ENCODE measurements around the gene SULT1C4. TPM values are rescaled to one million over a fixed set of nuclear protein-coding genes. Genes with fewer than 3 reads are reported as not detected.
A peak's percentile ranks its signal among the peaks of the same experiment; 100 is the strongest.
"Not testable (repeated sequence)": the region's sequence is repeated elsewhere in the genome, so short reads cannot be mapped to it uniquely, and the experiment has no call there.

The SULT1C4 gene
- total RNA-seq: 12.5 TPM

GRCh38 chr2:108377815-108378630 is at the start of gene SULT1C4:
TSS of gene SULT1C4 (plus strand) at chr2:108377954. CDS start at chr2:108378338, 384 bp downstream.
- ATAC-seq (peak; percentile 92), DNase-seq (ENCODE audit: low spot score) (peak; percentile 84)
- intact Hi-C loops (cut with DNase I): no loop called here

GRCh38 chr2:108329771-108330170 is 48.0 kb upstream of the SULT1C4 start:
- no peak for DNase-seq (ENCODE audit: low spot score)
- intact Hi-C loops (cut with DNase I): no loop called here
- no peak for ATAC-seq

GRCh38 chr2:108330979-108331378 is 46.8 kb upstream of the SULT1C4 start:
- DNase-seq (ENCODE audit: low spot score): no peak
- ATAC-seq: no peak
- intact Hi-C loops (cut with DNase I): no loop called here

GRCh38 chr2:108345951-108346350 is 31.8 kb upstream of the SULT1C4 start:
- intact Hi-C loops (cut with DNase I): no loop called here
- DNase-seq (ENCODE audit: low spot score): no peak
- no peak for ATAC-seq

GRCh38 chr2:108346827-108347226 is 30.9 kb upstream of the SULT1C4 start:
- DNase-seq (ENCODE audit: low spot score) (no peak), ATAC-seq (no peak)
- intact Hi-C loops (cut with DNase I): no loop called here

GRCh38 chr2:108347786-108348185 is 30.0 kb upstream of the SULT1C4 start:
- DNase-seq (ENCODE audit: low spot score): no peak
- intact Hi-C loops (cut with DNase I): no loop called here
- no peak for ATAC-seq

GRCh38 chr2:108348816-108349570 is 28.8 kb upstream of the SULT1C4 start:
- ATAC-seq (no peak), DNase-seq (ENCODE audit: low spot score) (no peak)
- intact Hi-C loops (cut with DNase I): no loop called here

- DNase-seq (ENCODE audit: low spot score) (no peak), ATAC-seq (no peak)
- intact Hi-C loops (cut with DNase I): no loop called here
These were observed 28.2 kb upstream of the SULT1C4 start for GRCh38 chr2:108349571-108349928.

GRCh38 chr2:108351889-108352288 is 25.9 kb upstream of the SULT1C4 start:
- DNase-seq (ENCODE audit: low spot score): no peak
- peak; percentile 81 for ATAC-seq
- intact Hi-C loops (cut with DNase I): no loop called here

GRCh38 chr2:108354136-108354535 is 23.6 kb upstream of the SULT1C4 start:
- intact Hi-C loops (cut with DNase I): no loop called here
- DNase-seq (ENCODE audit: low spot score) (no peak), ATAC-seq (no peak)

GRCh38 chr2:108355906-108356734 is 21.6 kb upstream of the SULT1C4 start:
- intact Hi-C loops (cut with DNase I): loop anchor here (5.0 kb wide), 1 partner anchor 1434 kb away; no protein-coding TSS in a partner anchor
- DNase-seq (ENCODE audit: low spot score): no peak

GRCh38 chr2:108359336-108359735 is 18.4 kb upstream of the SULT1C4 start:
- intact Hi-C loops (cut with DNase I): loop anchor here (5.0 kb wide), 1 partner anchor 1437 kb away; no protein-coding TSS in a partner anchor
- not testable (repeated sequence) for DNase-seq (ENCODE audit: low spot score); ATAC-seq

More at GRCh38 chr2:108355906-108356734, 21.6 kb upstream of the SULT1C4 start:
- ATAC-seq: no peak

GRCh38 chr2:108360776-108361468 is 16.8 kb upstream of the SULT1C4 start:
- intact Hi-C loops (cut with DNase I): no loop called here
- DNase-seq (ENCODE audit: low spot score): no peak
- ATAC-seq: no peak

- no peak for ATAC-seq
- intact Hi-C loops (cut with DNase I): no loop called here
These were observed 14.5 kb upstream of the SULT1C4 start for GRCh38 chr2:108363024-108363907.

GRCh38 chr2:108363908-108364225 is 13.9 kb upstream of the SULT1C4 start:
- DNase-seq (ENCODE audit: low spot score) (no peak), ATAC-seq (no peak)
- intact Hi-C loops (cut with DNase I): no loop called here

More at GRCh38 chr2:108363024-108363907, 14.5 kb upstream of the SULT1C4 start:
- DNase-seq (ENCODE audit: low spot score): no peak

GRCh38 chr2:108364676-108365297 is 13.0 kb upstream of the SULT1C4 start:
- no peak for ATAC-seq
- DNase-seq (ENCODE audit: low spot score): no peak
- intact Hi-C loops (cut with DNase I): no loop called here

GRCh38 chr2:108365656-108366055 is 12.1 kb upstream of the SULT1C4 start:
- no peak for ATAC-seq
- intact Hi-C loops (cut with DNase I): no loop called here
- DNase-seq (ENCODE audit: low spot score): no peak

Measured in sciatic nerve (tissue), 2 donors.